ENCODE measurements around the gene RIPK4. TPM values are rescaled to one million over a fixed set of nuclear protein-coding genes. Genes with fewer than 3 reads are reported as not detected.

The RIPK4 gene
- total RNA-seq, 1 experiment from 2014 or later: 20.1 TPM

DNA sequence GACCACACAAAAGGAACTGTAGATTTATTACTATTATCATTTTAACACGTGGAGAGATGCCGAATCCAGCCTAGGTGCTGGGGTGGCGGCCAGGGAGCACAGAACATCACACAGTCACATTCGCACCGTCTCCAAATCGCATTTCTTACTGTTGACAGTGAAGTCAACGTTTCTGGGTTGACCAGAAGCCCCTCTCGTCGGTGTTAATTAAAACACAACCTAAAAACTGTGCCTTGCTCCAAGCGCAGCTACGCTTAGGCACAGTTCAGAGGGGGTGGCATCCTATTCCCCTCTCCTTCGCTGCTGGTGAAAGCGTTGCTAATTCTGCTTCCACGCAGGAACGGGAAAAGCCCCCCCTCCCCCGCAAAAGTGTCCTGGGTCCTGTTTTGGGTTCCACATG lies 4.1 kb downstream of the RIPK4 start:
- Mint-ChIP-seq H3K4me1 (peaks cover 84% of the 10 kb centered on the region), H3K27me3 (ENCODE audit: low read depth) (peaks cover 66% of the 10 kb centered on the region)
- POLR2A ChIA-PET: interaction anchor here (2.3 to 2.4 kb wide), 3 partner anchors 9 to 150 kb away, joined by 6 to 8 read pairs (median 7); no protein-coding TSS in a partner anchor

GRCh38 chr21:41761934-41762635 lies 4.8 kb downstream of the RIPK4 start:
- H3K27ac Mint-ChIP-seq: peak overlapping the region; percentile 89
- peak; percentile 72 for ATAC-seq
- peak overlapping the region; percentile 82 for H3K4me3 Mint-ChIP-seq
- H3K36me3 Mint-ChIP-seq: peaks cover 5% of the 10 kb centered on the region
- TF ChIP-seq ZNF423 (CRISPR knock-in tag; IDR thresholded peaks at IDR 0.05) (peak; percentile 76), ARID4B (CRISPR knock-in tag; IDR thresholded peaks at IDR 0.05; ENCODE audit: borderline replicate concordance) (no peak; the same call in 1 of the 2 replicates), FOXK1 (CRISPR knock-in tag; IDR thresholded peaks at IDR 0.05) (peak; percentile 50; the same call in 1 of the 2 replicates), ZNF263 (CRISPR knock-in tag; IDR thresholded peaks at IDR 0.05; ENCODE audit: low read depth) (peak; percentile 61; the same call in 1 of the 2 replicates), PRDM15 (CRISPR knock-in tag; IDR thresholded peaks at IDR 0.05) (peak; percentile 67; the same call in 1 of the 2 replicates), NFATC4 (CRISPR knock-in tag; IDR thresholded peaks at IDR 0.05) (no peak)
- TF ChIP-seq, protein P1, sequence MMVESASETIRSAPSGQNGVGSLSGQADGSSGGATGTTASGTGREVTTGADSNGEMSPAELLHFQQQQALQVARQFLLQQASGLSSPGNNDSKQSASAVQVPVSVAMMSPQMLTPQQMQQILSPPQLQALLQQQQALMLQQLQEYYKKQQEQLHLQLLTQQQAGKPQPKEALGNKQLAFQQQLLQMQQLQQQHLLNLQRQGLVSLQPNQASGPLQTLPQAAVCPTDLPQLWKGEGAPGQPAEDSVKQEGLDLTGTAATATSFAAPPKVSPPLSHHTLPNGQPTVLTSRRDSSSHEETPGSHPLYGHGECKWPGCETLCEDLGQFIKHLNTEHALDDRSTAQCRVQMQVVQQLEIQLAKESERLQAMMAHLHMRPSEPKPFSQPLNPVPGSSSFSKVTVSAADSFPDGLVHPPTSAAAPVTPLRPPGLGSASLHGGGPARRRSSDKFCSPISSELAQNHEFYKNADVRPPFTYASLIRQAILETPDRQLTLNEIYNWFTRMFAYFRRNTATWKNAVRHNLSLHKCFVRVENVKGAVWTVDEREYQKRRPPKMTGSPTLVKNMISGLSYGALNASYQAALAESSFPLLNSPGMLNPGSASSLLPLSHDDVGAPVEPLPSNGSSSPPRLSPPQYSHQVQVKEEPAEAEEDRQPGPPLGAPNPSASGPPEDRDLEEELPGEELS (CRISPR knock-in tag; IDR thresholded peaks at IDR 0.05): peak; percentile 67; the same call in 1 of the 2 replicates
- H3K4me1 Mint-ChIP-seq: peaks cover 77% of the 10 kb centered on the region
- ChIA-PET POLR2A (interaction anchor here (0.6 to 2.4 kb wide), 5 partner anchors 10 to 212 kb away, joined by 3 to 8 read pairs (median 6); no protein-coding TSS in a partner anchor), CTCF (interaction anchor here (1.1 to 14.5 kb wide), 8 partner anchors 9 to 150 kb away, joined by 3 to 207 read pairs (median 22); no protein-coding TSS in a partner anchor)
- peak; percentile 88 for DNase-seq (ENCODE audit: low spot score)
- H3K9me3 Mint-ChIP-seq: no peaks in the 10 kb centered on the region
- peaks cover 59% of the 10 kb centered on the region for H3K27me3 Mint-ChIP-seq (ENCODE audit: low read depth)

More for the DNA sequence above, 4.1 kb downstream of the RIPK4 start:
- CTCF ChIA-PET: interaction anchor here (1.1 to 14.5 kb wide), 7 partner anchors 9 to 151 kb away, joined by 3 to 207 read pairs (median 26); no protein-coding TSS in a partner anchor
- H3K4me3 Mint-ChIP-seq: peak overlapping the region; percentile 82
- DNase-seq (ENCODE audit: low spot score) (no peak), ATAC-seq (no peak)
- no peak for TF ChIP-seq ELF4 (CRISPR knock-in tag; IDR thresholded peaks at IDR 0.05; ENCODE audit: low read depth)
- H3K36me3 Mint-ChIP-seq: peaks cover 5% of the 10 kb centered on the region
- no peaks in the 10 kb centered on the region for H3K9me3 Mint-ChIP-seq
- H3K27ac Mint-ChIP-seq: peak overlapping the region; percentile 89
